Measurements from ENCODE around the gene C5orf46. TPM values are rescaled to one million over a fixed set of nuclear protein-coding genes. Genes with fewer than 3 reads are reported as not detected.

C5orf46 gene
- total RNA-seq, 2 experiments from 2014 or later, result not detected

- Histone ChIP-seq H3K9me3 (ENCODE audit: low read length) (no peaks in the 10 kb centered on the region), H3K4me3 (ENCODE audit: low read depth, low read length, poor library complexity, severe bottlenecking) (no peak overlapping the region), H3K9me2 (ENCODE audit: insufficient read depth, low read length) (no peaks in the 10 kb centered on the region), H3K27ac (ENCODE audit: low read depth, low read length, poor library complexity, severe bottlenecking) (no peak overlapping the region), H3K4me1 (ENCODE audit: insufficient read depth, low read length, poor library complexity, severe bottlenecking) (no peaks in the 10 kb centered on the region), H3K4me2 (ENCODE audit: low read length) (no peak overlapping the region), H3K36me3 (ENCODE audit: insufficient read depth, low read length) (no peaks in the 10 kb centered on the region), H3K79me2 (ENCODE audit: insufficient read depth, low read depth, low read length) (no peaks in the 10 kb centered on the region), H2AFZ (ENCODE audit: low read length) (no peak overlapping the region), H4K20me1 (ENCODE audit: insufficient read depth, low read length) (no peaks in the 10 kb centered on the region)
- ChIA-PET CTCF (ENCODE audit: unreplicated experiment) (no interaction called here), POLR2A (no interaction called here)
- TF ChIP-seq CTCF (conservative IDR thresholded peaks at IDR 0.05; ENCODE audit: low read length) (no peak), EZH2phosphoT487 (IDR thresholded peaks at IDR 0.05; ENCODE audit: borderline replicate concordance, low read depth, low read length) (no peak)
- intact Hi-C loops (cut with micrococcal nuclease; ENCODE audit: unreplicated experiment), result no loop called here
- BruUV-seq (replicated peaks), result no TSS peak
- no peak for DNase-seq (ENCODE audit: low spot score)
Measured at GRCh38 chr5:147842869-147843268, 63.5 kb downstream of the C5orf46 start.

Other genes with a start within 250 kb of the C5orf46 start
- 4.0 and 6.2 TPM in 2 replicates for gene JAKMIP2, start 123.8 kb downstream of the C5orf46 start, total RNA-seq (2014; rRNA removed; shearing (Covaris generic))
- 14.0 and 14.5 TPM in 2 replicates for gene JAKMIP2, start 123.8 kb downstream of the C5orf46 start, total RNA-seq (2022)
- gene SPINK1, start 74.9 kb downstream of the C5orf46 start, total RNA-seq (2014; rRNA removed; shearing (Covaris generic)), result not detected in 2 replicates
- gene SPINK1, start 74.9 kb downstream of the C5orf46 start, total RNA-seq (2022), result not detected in 2 replicates
- not detected in 2 replicates for gene SCGB3A2, start 27.8 kb downstream of the C5orf46 start, total RNA-seq (2014; rRNA removed; shearing (Covaris generic))
- gene SCGB3A2, start 27.8 kb downstream of the C5orf46 start, total RNA-seq (2022), result not detected in 2 replicates
- not detected in 2 replicates for gene SPINK5, start 157.4 kb upstream of the C5orf46 start, total RNA-seq (2014; rRNA removed; shearing (Covaris generic))
- not detected in 2 replicates for gene SPINK5, start 157.4 kb upstream of the C5orf46 start, total RNA-seq (2022)